Smooth muscle cell (in vitro differentiated cells): ENCODE measurements around the gene MRPL52. TPM values are rescaled to one million over a fixed set of nuclear protein-coding genes. Genes with fewer than 3 reads are reported as not detected.
"Not testable (repeated sequence)": the region's sequence is repeated elsewhere in the genome, so short reads cannot be mapped to it uniquely, and the experiment has no call there.

Source experiments
- DNase-seq: peaks from one replicate; lab custom pipeline; 2025; ENCODE audit not compliant: unreplicated experiment; lab: John Stamatoyannopoulos, UW
- H2AFZ ChIP-seq: fragments of 200-600 bp; sonication (generic); 2 replicates; pipeline ENCODE4 v1.6.0; 2016; ENCODE audit warnings: antibody characterized with exemption, low read depth, mild to moderate bottlenecking
- H3F3A ChIP-seq: fragments of 200-600 bp; sonication (generic); 2 replicates; pipeline ENCODE4 v1.6.0; 2017; ENCODE audit warnings: antibody characterized with exemption, low read depth
- H3K27ac ChIP-seq: fragments of 200-600 bp; sonication (generic); 2 replicates; pipeline ENCODE4 v1.5.1; 2016; ENCODE audit warnings: low read depth, mild to moderate bottlenecking
- H3K27me3 ChIP-seq: fragments of 200-600 bp; sonication (generic); 2 replicates; pipeline ENCODE4 v1.6.1; 2016; ENCODE audit warnings: low read depth, mild to moderate bottlenecking
- H3K36me3 ChIP-seq: fragments of 200-600 bp; sonication (generic); 2 replicates; pipeline ENCODE4 v1.5.1; 2016; ENCODE audit warnings: low read depth
- H3K4me1 ChIP-seq: fragments of 200-600 bp; sonication (generic); 2 replicates; pipeline ENCODE4 v1.5.1; 2016; ENCODE audit warnings: low read depth
- H3K4me2 ChIP-seq: fragments of 200-600 bp; sonication (generic); 2 replicates; pipeline ENCODE4 v1.6.0; 2016; ENCODE audit warnings: mild to moderate bottlenecking
- H3K4me3 ChIP-seq: fragments of 200-600 bp; sonication (generic); 2 replicates; pipeline ENCODE4 v1.5.1; 2016; ENCODE audit warnings: mild to moderate bottlenecking
- H3K79me2 ChIP-seq: fragments of 200-600 bp; sonication (generic); 2 replicates; pipeline ENCODE4 v1.6.0; 2016; ENCODE audit warnings: low read depth, mild to moderate bottlenecking
- H3K9ac ChIP-seq: fragments of 200-600 bp; sonication (generic); 2 replicates; pipeline ENCODE4 v1.6.0; 2016; ENCODE audit warnings: low read depth
- H3K9me3 ChIP-seq: fragments of 200-600 bp; sonication (generic); replicated peaks from 2 replicates; pipeline ENCODE4 v1.5.1; 2016; ENCODE audit warnings: low read depth
- H4K20me1 ChIP-seq: fragments of 200-600 bp; sonication (generic); 2 replicates; pipeline ENCODE4 v1.6.0; 2016; ENCODE audit warnings: low read depth
- WGBS: methylation state at CpG from one replicate; pipeline ENCODE4 v1.1.7; 2016; ENCODE audit warnings: low lambda C conversion rate; 5-methylcytosine and 5-hydroxymethylcytosine counted together
- polyA plus RNA-seq: library from polyadenylated mRNA; unstranded; fragments of >200 nt; fragmentation: Nextera tagmentation; extraction: Ambion mirVana; gene quantifications from 2 replicates; pipeline ENCODE4 v1.2.1, GENCODE V29; 2016
- total RNA-seq: library from RNA; depleted of rRNA; stranded (reverse); fragments of >200 nt; gene quantifications from 2 replicates; pipeline ENCODE4 v1.2.3, GENCODE V29; 2014
- TF ChIP-seq, protein P1 (sequence below): fragments of 200-600 bp; sonication (generic); IDR thresholded peaks from 2 replicates; pipeline ENCODE4 v1.5.1; 2017; ENCODE audit warnings: borderline replicate concordance, mild to moderate bottlenecking, antibody characterized with exemption; ENCODE audit not compliant: insufficient read depth, poor library complexity, severe bottlenecking

MRPL52 gene
- total and polyA plus RNA-seq, 2 experiments from 2014 or later, result 220 to 274 TPM

DNA sequence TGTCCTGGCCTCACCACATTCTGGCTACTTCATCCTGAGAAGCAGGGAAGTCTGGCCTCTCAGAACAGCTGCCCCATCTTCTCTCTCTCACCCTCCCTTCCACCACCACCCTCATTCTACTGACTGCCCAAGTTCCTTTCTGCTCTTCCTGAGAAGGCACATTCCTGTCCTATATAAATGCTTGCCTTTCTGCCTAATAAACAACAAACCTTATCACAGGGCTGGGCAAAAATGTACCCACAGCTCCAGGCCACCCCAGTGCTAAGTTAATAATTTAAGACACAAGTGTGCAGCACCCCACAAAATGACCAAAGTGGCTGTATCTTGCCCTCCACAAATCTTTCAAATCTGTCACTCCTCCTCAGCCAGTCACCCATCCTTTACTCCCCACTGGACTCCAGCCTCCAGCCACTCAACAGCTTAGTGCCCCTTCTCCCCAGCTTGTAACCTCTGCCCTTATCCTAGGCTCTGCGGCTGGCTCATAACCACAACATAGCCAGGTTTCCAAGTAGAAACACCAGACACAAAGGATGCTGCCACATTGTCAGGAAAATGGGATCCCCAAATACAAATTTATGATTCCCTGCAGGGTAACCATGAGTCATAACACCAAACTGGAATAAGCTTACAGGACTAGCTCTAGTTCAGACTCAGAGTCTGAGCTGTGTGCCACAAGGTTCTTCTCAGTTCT lies 48.2 kb upstream of the MRPL52 start:
- Histone ChIP-seq H4K20me1 (no peaks in the 10 kb centered on the region), H3K36me3 (no peaks in the 10 kb centered on the region), H3K27me3 (no peaks in the 10 kb centered on the region), H2AFZ (no peak overlapping the region), H3K79me2 (no peaks in the 10 kb centered on the region), H3K9me3 (no peaks in the 10 kb centered on the region), H3K4me1 (peaks cover 10% of the 10 kb centered on the region), H3K9ac (no peak overlapping the region), H3K27ac (peak overlapping the region; percentile 77), H3F3A (peaks cover 28% of the 10 kb centered on the region), H3K4me2 (peak overlapping the region; percentile 56), H3K4me3 (no peak overlapping the region)
- WGBS, result 16% methylated on average over 1 of the region's 1 CpG
- TF ChIP-seq, protein P1, sequence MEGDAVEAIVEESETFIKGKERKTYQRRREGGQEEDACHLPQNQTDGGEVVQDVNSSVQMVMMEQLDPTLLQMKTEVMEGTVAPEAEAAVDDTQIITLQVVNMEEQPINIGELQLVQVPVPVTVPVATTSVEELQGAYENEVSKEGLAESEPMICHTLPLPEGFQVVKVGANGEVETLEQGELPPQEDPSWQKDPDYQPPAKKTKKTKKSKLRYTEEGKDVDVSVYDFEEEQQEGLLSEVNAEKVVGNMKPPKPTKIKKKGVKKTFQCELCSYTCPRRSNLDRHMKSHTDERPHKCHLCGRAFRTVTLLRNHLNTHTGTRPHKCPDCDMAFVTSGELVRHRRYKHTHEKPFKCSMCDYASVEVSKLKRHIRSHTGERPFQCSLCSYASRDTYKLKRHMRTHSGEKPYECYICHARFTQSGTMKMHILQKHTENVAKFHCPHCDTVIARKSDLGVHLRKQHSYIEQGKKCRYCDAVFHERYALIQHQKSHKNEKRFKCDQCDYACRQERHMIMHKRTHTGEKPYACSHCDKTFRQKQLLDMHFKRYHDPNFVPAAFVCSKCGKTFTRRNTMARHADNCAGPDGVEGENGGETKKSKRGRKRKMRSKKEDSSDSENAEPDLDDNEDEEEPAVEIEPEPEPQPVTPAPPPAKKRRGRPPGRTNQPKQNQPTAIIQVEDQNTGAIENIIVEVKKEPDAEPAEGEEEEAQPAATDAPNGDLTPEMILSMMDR, result no peak
- DNase-seq, result no peak

DNA sequence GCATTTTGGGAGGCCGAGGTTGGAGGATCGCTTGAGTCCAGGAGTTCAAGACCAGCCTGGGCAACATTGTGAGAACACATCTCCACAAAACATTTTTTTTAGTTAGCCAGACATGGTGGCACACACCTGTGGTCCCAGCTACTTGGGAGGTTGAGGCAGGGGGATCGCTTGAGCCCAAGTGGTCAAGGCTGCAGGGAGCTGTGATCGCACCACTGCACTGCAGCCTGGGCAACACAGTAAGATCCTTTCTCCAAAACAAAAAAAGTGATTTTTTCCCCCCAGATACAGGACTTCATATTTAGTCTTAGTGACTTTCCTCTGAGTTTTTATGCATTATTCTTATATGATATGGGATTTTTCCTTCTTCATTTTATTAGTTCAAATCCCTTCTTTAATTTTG lies 43.0 kb upstream of the MRPL52 start:
- no peak overlapping the region for H3K4me3 ChIP-seq
- no peaks in the 10 kb centered on the region for H3K36me3 ChIP-seq
- peaks cover 5% of the 10 kb centered on the region for H3K4me1 ChIP-seq
- H3K27me3 ChIP-seq, result no peaks in the 10 kb centered on the region
- no peak for DNase-seq
- peaks cover 10% of the 10 kb centered on the region for H3F3A ChIP-seq
- WGBS, result 97% methylated on average over 4 of the region's 4 CpGs
- H3K79me2 ChIP-seq, result no peaks in the 10 kb centered on the region
- H3K4me2 ChIP-seq, result no peak overlapping the region
- no peak overlapping the region for H2AFZ ChIP-seq
- TF ChIP-seq, protein P1, result no peak
- H4K20me1 ChIP-seq, result no peaks in the 10 kb centered on the region
- H3K9me3 ChIP-seq, result no peaks in the 10 kb centered on the region
- H3K27ac ChIP-seq, result no peak overlapping the region
- H3K9ac ChIP-seq, result no peak overlapping the region

DNA sequence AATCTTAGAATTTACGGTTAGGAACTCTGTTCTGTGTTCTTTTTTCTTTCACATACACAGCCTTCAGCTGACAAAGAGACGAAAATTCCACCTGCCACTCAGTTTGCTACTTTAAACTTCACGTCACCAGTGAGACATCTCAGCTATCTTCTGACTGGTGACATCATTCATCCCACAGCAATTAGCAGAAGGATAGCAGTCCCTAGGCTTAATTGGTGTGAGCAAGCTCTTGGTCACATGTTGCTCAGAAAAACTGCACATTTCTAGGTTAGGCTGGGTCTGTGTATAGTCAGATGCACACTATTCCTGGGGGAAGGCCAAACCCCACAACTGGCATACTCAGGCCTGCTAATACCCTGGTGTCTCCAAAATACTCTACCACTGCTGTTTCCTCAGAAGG lies 38.4 kb upstream of the MRPL52 start:
- 8% methylated on average over 3 of the region's 3 CpGs for WGBS
- H3K79me2 ChIP-seq, result no peaks in the 10 kb centered on the region
- H3K4me1 ChIP-seq, result no peaks in the 10 kb centered on the region
- H3K4me2 ChIP-seq, result no peak overlapping the region
- TF ChIP-seq, protein P1, result no peak
- H3K9ac ChIP-seq, result no peak overlapping the region
- H3K36me3 ChIP-seq, result no peaks in the 10 kb centered on the region
- no peaks in the 10 kb centered on the region for H3K9me3 ChIP-seq
- no peaks in the 10 kb centered on the region for H4K20me1 ChIP-seq
- peaks cover 5% of the 10 kb centered on the region for H3F3A ChIP-seq
- no peak for DNase-seq
- H3K4me3 ChIP-seq, result no peak overlapping the region
- no peak overlapping the region for H2AFZ ChIP-seq
- peak overlapping the region; percentile 43 for H3K27ac ChIP-seq
- H3K27me3 ChIP-seq, result no peaks in the 10 kb centered on the region

DNA sequence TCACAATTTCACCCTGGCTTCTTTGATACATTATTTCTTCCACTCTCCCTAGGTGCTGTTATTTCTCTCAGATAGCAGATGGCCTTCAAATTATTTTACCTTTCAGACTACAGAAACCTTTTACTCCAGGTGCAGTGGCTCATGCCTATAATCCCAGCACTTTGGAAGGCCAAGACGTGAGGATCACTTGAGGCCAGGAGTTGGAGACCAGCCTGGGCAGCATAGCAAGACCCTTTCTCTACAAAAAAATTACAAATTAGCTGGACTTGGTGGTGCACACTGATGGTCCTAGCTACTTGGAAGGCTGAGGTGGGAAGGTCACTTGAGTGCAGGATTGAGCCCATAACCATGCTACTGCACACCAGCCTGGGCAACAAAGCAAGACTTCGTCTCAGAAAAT lies 37.5 kb upstream of the MRPL52 start:
- WGBS, result 89% methylated on average over 2 of the region's 2 CpGs
- no peak overlapping the region for H3K4me3 ChIP-seq

DNA sequence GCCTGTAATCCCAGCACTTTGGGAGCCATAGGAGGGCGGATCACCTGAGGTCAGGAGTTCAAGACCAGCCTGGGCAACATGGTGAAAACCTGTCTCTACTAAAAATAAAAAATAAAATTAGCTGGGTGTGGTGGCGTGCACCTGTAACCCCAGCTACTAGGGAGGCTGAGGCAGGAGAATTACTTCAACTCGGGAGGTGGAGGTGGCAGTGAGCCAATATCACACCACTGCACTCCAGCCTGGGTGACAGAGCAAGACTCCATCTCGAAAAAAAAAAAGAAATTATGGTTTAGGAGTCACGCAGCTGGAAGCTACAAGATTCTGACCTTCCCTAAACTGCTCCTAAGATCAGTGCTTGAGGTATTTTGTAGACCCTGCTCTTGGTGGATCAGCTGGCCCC lies 36.1 kb upstream of the MRPL52 start:
- not testable (repeated sequence) for H3K27me3 ChIP-seq, H3K4me3 ChIP-seq, H3K9ac ChIP-seq, H3K4me1 ChIP-seq, H3K36me3 ChIP-seq, H3K79me2 ChIP-seq, H3K9me3 ChIP-seq, DNase-seq, H3F3A ChIP-seq, H3K27ac ChIP-seq, H2AFZ ChIP-seq, H3K4me2 ChIP-seq, H4K20me1 ChIP-seq
- 95% methylated on average over 5 of the region's 5 CpGs for WGBS

More for the DNA sequence above, 37.5 kb upstream of the MRPL52 start:
- no peak for DNase-seq
- H3K4me1 ChIP-seq, result no peaks in the 10 kb centered on the region
- H3K9ac ChIP-seq, result no peak overlapping the region
- TF ChIP-seq, protein P1, result no peak
- no peak overlapping the region for H3K4me2 ChIP-seq
- H3K27me3 ChIP-seq, result no peaks in the 10 kb centered on the region
- no peaks in the 10 kb centered on the region for H3K36me3 ChIP-seq
- H3K9me3 ChIP-seq, result no peaks in the 10 kb centered on the region
- peak overlapping the region; percentile 43 for H3K27ac ChIP-seq
- peaks cover 5% of the 10 kb centered on the region for H3F3A ChIP-seq
- H3K79me2 ChIP-seq, result no peaks in the 10 kb centered on the region
- H4K20me1 ChIP-seq, result no peaks in the 10 kb centered on the region
- H2AFZ ChIP-seq, result no peak overlapping the region
